Smooth muscle cell (in vitro differentiated cells): ENCODE data around the gene HOXA3. TPM values are rescaled to one million over a fixed set of nuclear protein-coding genes. Genes with fewer than 3 reads are reported as not detected.
A peak's percentile ranks its signal among the peaks of the same experiment; 100 is the strongest.

Source experiments
- DNase-seq: peaks from one replicate; lab custom pipeline; 2025; ENCODE audit not compliant: unreplicated experiment; lab: John Stamatoyannopoulos, UW
- H2AFZ ChIP-seq: fragments of 200-600 bp; sonication (generic); 2 replicates; pipeline ENCODE4 v1.6.0; 2016; ENCODE audit warnings: antibody characterized with exemption, low read depth, mild to moderate bottlenecking
- H3F3A ChIP-seq: fragments of 200-600 bp; sonication (generic); 2 replicates; pipeline ENCODE4 v1.6.0; 2017; ENCODE audit warnings: antibody characterized with exemption, low read depth
- H3K27ac ChIP-seq: fragments of 200-600 bp; sonication (generic); 2 replicates; pipeline ENCODE4 v1.5.1; 2016; ENCODE audit warnings: low read depth, mild to moderate bottlenecking
- H3K27me3 ChIP-seq: fragments of 200-600 bp; sonication (generic); 2 replicates; pipeline ENCODE4 v1.6.1; 2016; ENCODE audit warnings: low read depth, mild to moderate bottlenecking
- H3K36me3 ChIP-seq: fragments of 200-600 bp; sonication (generic); 2 replicates; pipeline ENCODE4 v1.5.1; 2016; ENCODE audit warnings: low read depth
- H3K4me1 ChIP-seq: fragments of 200-600 bp; sonication (generic); 2 replicates; pipeline ENCODE4 v1.5.1; 2016; ENCODE audit warnings: low read depth
- H3K4me2 ChIP-seq: fragments of 200-600 bp; sonication (generic); 2 replicates; pipeline ENCODE4 v1.6.0; 2016; ENCODE audit warnings: mild to moderate bottlenecking
- H3K4me3 ChIP-seq: fragments of 200-600 bp; sonication (generic); 2 replicates; pipeline ENCODE4 v1.5.1; 2016; ENCODE audit warnings: mild to moderate bottlenecking
- H3K79me2 ChIP-seq: fragments of 200-600 bp; sonication (generic); 2 replicates; pipeline ENCODE4 v1.6.0; 2016; ENCODE audit warnings: low read depth, mild to moderate bottlenecking
- H3K9ac ChIP-seq: fragments of 200-600 bp; sonication (generic); 2 replicates; pipeline ENCODE4 v1.6.0; 2016; ENCODE audit warnings: low read depth
- H3K9me3 ChIP-seq: fragments of 200-600 bp; sonication (generic); replicated peaks from 2 replicates; pipeline ENCODE4 v1.5.1; 2016; ENCODE audit warnings: low read depth
- H4K20me1 ChIP-seq: fragments of 200-600 bp; sonication (generic); 2 replicates; pipeline ENCODE4 v1.6.0; 2016; ENCODE audit warnings: low read depth
- CTCF ChIP-seq: fragments of 200-600 bp; sonication (generic); IDR thresholded peaks from 2 replicates; pipeline ENCODE4 v1.5.1; 2017; ENCODE audit warnings: borderline replicate concordance, mild to moderate bottlenecking, antibody characterized with exemption; ENCODE audit not compliant: insufficient read depth, poor library complexity, severe bottlenecking
- WGBS: methylation state at CpG from one replicate; pipeline ENCODE4 v1.1.7; 2016; ENCODE audit warnings: low lambda C conversion rate; 5-methylcytosine and 5-hydroxymethylcytosine counted together
- polyA plus RNA-seq: library from polyadenylated mRNA; unstranded; fragments of >200 nt; fragmentation: Nextera tagmentation; extraction: Ambion mirVana; gene quantifications from 2 replicates; pipeline ENCODE4 v1.2.1, GENCODE V29; 2016
- total RNA-seq: library from RNA; depleted of rRNA; stranded (reverse); fragments of >200 nt; gene quantifications from 2 replicates; pipeline ENCODE4 v1.2.3, GENCODE V29; 2014

HOXA3 gene
- total and polyA plus RNA-seq, 2 experiments from 2014 or later: 0.13 to 0.31 TPM

- no peaks in the 10 kb centered on the region for H3K36me3 ChIP-seq
- peaks cover 100% of the 10 kb centered on the region for H3K27me3 ChIP-seq
- H3K9me3 ChIP-seq: no peaks in the 10 kb centered on the region
- H3K4me2 ChIP-seq: peak overlapping the region; percentile 90
- H3F3A ChIP-seq: no peaks in the 10 kb centered on the region
- H3K4me1 ChIP-seq: peaks cover 7% of the 10 kb centered on the region
- 3% methylated on average over 28 of the region's 29 CpGs for WGBS
- H3K27ac ChIP-seq: no peak overlapping the region
- H2AFZ ChIP-seq: no peak overlapping the region
- no peaks in the 10 kb centered on the region for H4K20me1 ChIP-seq
- peak overlapping the region; percentile 54 for H3K4me3 ChIP-seq
- TF ChIP-seq CTCF: no peak
- no peaks in the 10 kb centered on the region for H3K79me2 ChIP-seq
- DNase-seq: no peak
- H3K9ac ChIP-seq: no peak overlapping the region
Observed at GRCh38 chr7:27142580-27143022, 9.8 kb downstream of the HOXA3 start.

GRCh38 chr7:27141923-27142579 lies 10.3 kb downstream of the HOXA3 start:
- H3K4me3 ChIP-seq: peak overlapping the region; percentile 54

GRCh38 chr7:27141137-27141922 lies 11.1 kb downstream of the HOXA3 start:
- Histone ChIP-seq H3F3A (no peaks in the 10 kb centered on the region), H3K9ac (no peak overlapping the region), H3K4me1 (peaks cover 7% of the 10 kb centered on the region), H3K9me3 (no peaks in the 10 kb centered on the region), H3K79me2 (no peaks in the 10 kb centered on the region), H3K4me2 (peak overlapping the region; percentile 90), H3K4me3 (no peak overlapping the region), H3K36me3 (no peaks in the 10 kb centered on the region), H3K27me3 (peaks cover 100% of the 10 kb centered on the region), H2AFZ (no peak overlapping the region), H4K20me1 (no peaks in the 10 kb centered on the region), H3K27ac (no peak overlapping the region)
- no peak for TF ChIP-seq CTCF
- WGBS: 56% methylated on average over 18 of the region's 18 CpGs
- DNase-seq: no peak

More at GRCh38 chr7:27141923-27142579, 10.3 kb downstream of the HOXA3 start:
- Histone ChIP-seq H2AFZ (no peak overlapping the region), H4K20me1 (no peaks in the 10 kb centered on the region), H3F3A (no peaks in the 10 kb centered on the region), H3K9me3 (no peaks in the 10 kb centered on the region), H3K4me1 (peaks cover 7% of the 10 kb centered on the region), H3K4me2 (peak overlapping the region; percentile 90), H3K79me2 (no peaks in the 10 kb centered on the region), H3K27me3 (peaks cover 100% of the 10 kb centered on the region), H3K9ac (no peak overlapping the region), H3K36me3 (no peaks in the 10 kb centered on the region), H3K27ac (no peak overlapping the region)
- WGBS: 11% methylated on average over 28 of the region's 30 CpGs
- DNase-seq: no peak
- TF ChIP-seq CTCF: no peak
